Subcutaneous abdominal adipose tissue (tissue), 5 donors: ENCODE data around the gene TOMT.
"Not testable (repeated sequence)": the region's sequence is repeated elsewhere in the genome, so short reads cannot be mapped to it uniquely, and the experiment has no call there.

ENCODE experiments used
- H3K27ac ChIP-seq: one replicate; pipeline ENCODE4 v1.7.0; 2013; ENCODE audit warnings: low read depth, mild to moderate bottlenecking, inconsistent platforms, low read length, moderate library complexity
- H3K27me3 ChIP-seq, 5 donors: one replicate each; pipeline ENCODE4 v1.7.0; 2013; ENCODE audit warnings: low read length in 5 of 5, inconsistent platforms in 1 of 5; ENCODE audit not compliant: control insufficient read depth in 5 of 5, insufficient read depth in 4 of 5
- H3K36me3 ChIP-seq, 5 donors: one replicate each; pipeline ENCODE4 v1.7.0; 2013; ENCODE audit warnings: low read length in 5 of 5; ENCODE audit not compliant: control insufficient read depth in 5 of 5, insufficient read depth in 5 of 5
- H3K4me1 ChIP-seq, 5 donors: one replicate each; pipeline ENCODE4 v1.7.0; 2013; ENCODE audit warnings: low read length in 5 of 5, mild to moderate bottlenecking in 3 of 5, moderate library complexity in 1 of 5; ENCODE audit not compliant: control insufficient read depth in 5 of 5, insufficient read depth in 5 of 5
- H3K4me3 ChIP-seq, 5 donors: one replicate each; pipeline ENCODE4 v1.7.0; 2013; ENCODE audit warnings: low read length in 5 of 5, low read depth in 1 of 5
- H3K9ac ChIP-seq, 5 donors: one replicate each; pipeline ENCODE4 v1.7.0; 2013; ENCODE audit warnings: low read length in 5 of 5, mild to moderate bottlenecking in 4 of 5, moderate library complexity in 3 of 5
- H3K9me3 ChIP-seq, 5 donors: one replicate each; pipeline ENCODE4 v1.7.0; 2013; ENCODE audit warnings: low read length in 5 of 5; ENCODE audit not compliant: control insufficient read depth in 5 of 5
- donor health status: healthy.
- donor health status: healthy.
- donor health status: healthy.
- donor health status: healthy.
- donor health status: healthy.

TOMT gene

DNA sequence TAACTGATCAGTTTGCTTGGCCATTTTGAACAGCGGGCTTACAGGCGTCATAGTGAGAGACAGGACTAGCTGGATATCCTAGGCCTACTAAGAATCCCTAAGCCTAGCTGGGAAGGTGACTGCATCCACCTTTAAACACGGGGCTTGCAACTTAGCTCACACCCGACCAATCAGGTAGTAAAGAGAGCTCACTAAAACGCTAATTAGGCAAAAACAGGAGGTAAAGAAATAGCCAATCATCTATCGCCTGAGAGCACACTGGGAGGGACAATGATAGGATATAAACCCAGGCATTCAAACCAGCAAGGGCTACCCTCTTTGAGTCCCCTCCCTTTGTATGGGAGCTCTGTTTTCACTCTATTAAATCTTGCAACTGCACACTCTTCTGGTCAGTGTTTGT is 48.1 kb downstream of the TOMT start:
- not testable (repeated sequence) for H3K4me1 ChIP-seq, H3K9ac ChIP-seq, H3K36me3 ChIP-seq, H3K27me3 ChIP-seq, H3K9me3 ChIP-seq, H3K27ac ChIP-seq, H3K4me3 ChIP-seq

- Histone ChIP-seq H3K36me3 (no peaks in the 10 kb centered on the region), H3K4me3 (no peak overlapping the region), H3K9ac (no peak overlapping the region), H3K4me1 (no peaks in the 10 kb centered on the region), H3K27me3 (peaks cover 0 to 8% (median 0%) of the 10 kb centered on the region in 5 donors), H3K27ac (no peak overlapping the region), H3K9me3 (no peaks in the 10 kb centered on the region)
These were observed 49.1 kb downstream of the TOMT start for GRCh38 chr11:72154816-72155215.

- H3K36me3 ChIP-seq: no peaks in the 10 kb centered on the region
- H3K27ac ChIP-seq: no peak overlapping the region
- no peaks in the 10 kb centered on the region for H3K9me3 ChIP-seq
- H3K4me1 ChIP-seq: no peaks in the 10 kb centered on the region
- peaks cover 0 to 8% (median 0%) of the 10 kb centered on the region in 5 donors for H3K27me3 ChIP-seq
- no peak overlapping the region for H3K9ac ChIP-seq
- no peak overlapping the region for H3K4me3 ChIP-seq
These were observed 50.0 kb downstream of the TOMT start for GRCh38 chr11:72155751-72156150.

DNA sequence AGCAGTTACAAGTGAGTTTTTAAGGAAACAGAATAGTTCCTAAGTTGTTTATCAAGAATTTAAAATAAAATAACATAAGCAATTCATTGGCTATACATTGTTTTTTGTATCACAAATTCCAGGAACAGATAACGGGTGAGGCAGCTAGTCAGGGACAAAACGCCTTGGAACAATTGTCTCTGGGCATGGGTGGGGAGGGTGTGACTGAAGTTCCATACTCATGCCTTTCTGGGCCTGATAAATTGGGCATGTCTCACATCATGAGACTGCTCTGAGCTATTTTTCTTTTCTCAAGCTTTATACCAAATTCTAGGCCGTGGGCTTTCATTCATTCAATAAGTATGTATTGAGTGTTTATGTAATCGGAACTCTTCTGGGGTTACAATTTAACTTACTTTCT is 51.4 kb downstream of the TOMT start:
- H3K36me3 ChIP-seq: no peaks in the 10 kb centered on the region
- no peaks in the 10 kb centered on the region for H3K9me3 ChIP-seq
- H3K4me1 ChIP-seq: no peaks in the 10 kb centered on the region
- H3K9ac ChIP-seq: no peak overlapping the region
- no peak overlapping the region for H3K27ac ChIP-seq
- no peak overlapping the region for H3K4me3 ChIP-seq
- H3K27me3 ChIP-seq: peaks cover 0 to 8% (median 0%) of the 10 kb centered on the region in 5 donors
